NK-92 treated with Interleukin-12 subunit alpha and Interleukin-12 subunit beta, amount 100 ng/mL, for 24 hours (cell line): Measurements from ENCODE around the gene FRK.
"Not testable (repeated sequence)": the region's sequence is repeated elsewhere in the genome, so short reads cannot be mapped to it uniquely, and the experiment has no call there.

Experiments used
- DNase-seq: peaks from one replicate; lab custom pipeline; 2025; lab: John Stamatoyannopoulos, UW

FRK gene

GRCh38 chr6:116073765-116074440 is 13.2 kb upstream of the FRK start:
- DNase-seq = no peak

- DNase-seq = no peak
Measured at GRCh38 chr6:116072368-116072767, 11.7 kb upstream of the FRK start.

- DNase-seq = no peak
Measured at GRCh38 chr6:116070616-116071389, 10.1 kb upstream of the FRK start.

DNA sequence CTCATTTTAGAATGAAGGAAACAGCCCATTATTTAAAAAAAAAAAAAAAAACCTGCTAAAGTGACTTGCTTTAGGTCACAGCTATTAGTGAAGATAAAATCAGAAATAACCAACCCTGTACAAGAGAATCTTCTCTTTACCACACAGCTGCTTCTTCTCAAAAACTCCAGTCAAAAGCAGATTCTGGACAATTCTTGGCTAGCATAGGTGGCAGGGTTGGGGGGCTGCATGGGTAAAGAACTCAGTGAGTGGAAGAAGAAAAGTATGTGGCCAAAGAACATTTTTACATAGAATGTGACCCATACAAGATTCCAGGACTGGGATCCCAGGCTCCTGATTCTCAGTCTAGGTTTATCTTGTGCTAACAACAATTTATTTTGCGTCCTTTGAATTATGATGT is 9.4 kb upstream of the FRK start:
- DNase-seq = no peak

DNA sequence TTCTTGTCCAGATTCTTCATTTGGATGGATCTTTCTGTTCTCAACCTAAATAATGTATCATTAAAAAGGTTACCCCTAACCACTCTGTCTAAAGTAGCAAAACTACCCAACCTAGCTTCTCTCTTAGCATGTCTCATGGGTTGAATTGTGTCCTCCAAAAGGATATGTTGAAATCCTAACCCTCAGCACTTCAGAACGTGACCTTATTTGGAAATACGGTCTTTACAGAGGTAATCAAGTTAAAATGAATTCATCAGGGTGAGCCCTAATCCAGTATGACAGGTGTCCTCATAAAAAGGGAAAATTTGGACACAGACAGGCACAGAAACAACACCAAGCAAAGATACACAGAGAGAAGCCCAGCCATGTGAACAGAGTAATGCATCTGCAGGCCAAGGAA is 6.1 kb upstream of the FRK start:
- DNase-seq = no peak

DNA sequence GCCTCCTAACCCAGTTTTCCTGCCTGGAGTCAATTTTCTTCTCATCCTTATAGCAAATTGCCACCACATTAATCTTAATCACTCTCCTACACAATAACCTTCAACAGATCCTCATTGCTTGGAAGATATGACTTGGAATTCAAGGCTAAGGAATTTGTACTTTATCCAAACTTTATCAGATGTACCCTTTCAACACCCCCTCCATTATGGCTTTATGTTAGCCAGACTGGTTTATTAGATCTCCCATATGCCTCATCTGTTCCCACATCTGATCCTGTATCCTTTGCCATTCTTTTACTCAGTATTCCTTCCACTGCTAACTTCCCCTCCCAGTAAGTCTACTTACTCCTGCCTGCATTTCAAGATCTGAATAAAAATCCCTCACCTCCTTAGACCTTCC is 4.0 kb upstream of the FRK start:
- no peak for DNase-seq

DNA sequence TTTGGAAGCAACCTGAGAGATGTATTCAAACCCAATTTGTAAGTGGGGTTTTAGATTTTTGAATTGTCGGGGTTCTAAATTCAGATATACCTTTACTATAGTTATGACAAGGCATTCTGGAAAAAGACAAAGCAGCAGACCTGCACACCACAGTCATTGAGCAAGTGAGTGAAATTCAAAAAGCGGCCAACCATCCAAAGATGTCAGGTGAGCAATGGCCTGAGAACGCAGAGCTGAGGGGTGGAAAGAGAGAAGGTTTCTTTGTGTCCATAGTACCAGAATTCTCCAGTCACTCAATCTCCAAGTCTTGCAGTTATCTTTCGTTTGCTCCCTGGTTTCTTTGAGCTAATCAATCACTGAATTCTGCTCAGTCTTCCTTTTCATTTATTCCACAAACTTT is 1.8 kb upstream of the FRK start:
- DNase-seq = no peak

DNA sequence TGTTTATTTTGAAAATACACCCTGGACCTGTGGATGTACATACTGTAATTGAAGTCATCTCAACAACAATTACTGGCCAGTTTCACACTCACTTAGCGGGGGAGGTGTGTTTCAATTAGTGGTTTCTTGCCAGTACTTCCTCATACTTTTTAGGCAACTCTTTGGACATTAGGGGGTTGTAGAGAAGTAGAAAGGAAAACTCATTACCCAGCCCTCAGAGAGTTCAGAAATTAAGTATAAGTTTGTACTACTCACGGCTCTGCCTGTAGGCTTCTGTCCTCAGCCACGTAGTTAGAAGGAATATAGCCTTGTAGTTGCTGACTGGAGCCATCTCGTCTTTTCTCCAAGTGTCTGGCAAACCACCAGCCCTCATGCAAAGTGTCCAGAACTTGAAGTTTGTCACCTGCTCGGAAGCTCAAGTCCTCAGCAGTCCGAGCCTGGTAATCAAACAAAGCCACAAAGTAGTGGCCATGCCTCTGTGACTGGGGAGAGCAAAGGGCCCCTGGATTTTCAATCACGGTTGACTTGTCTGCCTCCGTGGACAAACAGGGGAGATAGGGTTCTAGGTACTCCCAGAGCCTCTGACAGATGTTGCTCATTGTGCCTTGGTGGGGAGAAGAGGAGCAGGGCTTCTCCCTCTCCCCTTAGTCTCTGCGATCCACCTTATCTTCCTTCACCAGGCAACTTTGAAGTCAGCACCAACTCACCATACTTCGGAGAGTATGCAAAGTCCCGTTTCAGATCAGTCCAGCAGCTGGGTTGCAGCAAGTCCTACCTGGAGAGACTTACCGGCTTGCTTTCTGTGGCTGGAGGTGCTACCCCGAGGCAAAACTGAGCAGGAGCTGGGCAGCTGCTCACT is 749 bp downstream of the FRK start:
- no peak for DNase-seq

GRCh38 chr6:116057766-116058165 is 2.9 kb downstream of the FRK start:
- no peak for DNase-seq

GRCh38 chr6:116055513-116055912 is 5.2 kb downstream of the FRK start:
- no peak for DNase-seq

GRCh38 chr6:116051244-116051643 is 9.4 kb downstream of the FRK start:
- DNase-seq = no peak

- DNase-seq = no peak
Measured at GRCh38 chr6:116050737-116051136, 10.0 kb downstream of the FRK start.

GRCh38 chr6:116049321-116049720 is 11.4 kb downstream of the FRK start:
- no peak for DNase-seq

GRCh38 chr6:116047173-116047933 is 13.3 kb downstream of the FRK start:
- DNase-seq = no peak

- no peak for DNase-seq
Measured at GRCh38 chr6:116046737-116047136, 14.0 kb downstream of the FRK start.

DNA sequence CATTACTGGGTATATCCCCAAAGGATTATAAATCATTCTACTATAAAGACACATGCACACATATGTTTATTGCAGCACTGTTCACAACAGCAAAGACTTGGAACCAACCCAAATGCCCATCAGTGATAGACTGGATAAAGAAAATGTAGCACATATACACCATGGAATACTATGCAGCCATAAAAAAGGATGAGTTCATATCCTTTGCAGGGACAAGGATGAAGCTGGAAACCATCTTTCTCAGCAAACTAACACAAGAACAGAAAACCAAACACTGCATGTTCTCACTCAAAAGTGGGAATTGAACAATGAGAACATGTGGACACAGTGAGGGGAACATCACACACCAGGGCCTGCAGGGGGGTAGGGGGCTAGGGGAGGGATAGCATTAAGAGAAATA is 14.4 kb downstream of the FRK start:
- DNase-seq = not testable (repeated sequence)

DNA sequence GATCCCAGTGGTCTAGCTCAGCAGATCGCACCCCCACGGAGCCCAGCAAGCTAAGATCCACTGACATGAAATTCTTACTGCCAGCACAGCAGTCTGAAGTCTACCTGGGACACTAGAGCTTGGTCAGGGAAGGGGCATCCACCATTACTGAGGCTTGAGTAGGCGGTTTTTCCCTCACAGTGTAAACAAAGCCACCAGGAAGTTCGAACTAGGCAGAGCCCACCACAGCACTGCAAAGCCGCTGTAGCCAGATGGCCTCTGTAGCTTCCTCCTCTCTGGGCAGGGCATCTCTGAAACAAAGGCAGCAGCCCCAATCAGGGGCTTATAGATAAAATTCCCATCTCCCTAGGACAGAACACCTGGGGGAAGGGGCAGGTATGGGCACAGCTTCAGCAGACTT is 18.8 kb downstream of the FRK start:
- no peak for DNase-seq

GRCh38 chr6:116040993-116041392 is 19.7 kb downstream of the FRK start:
- DNase-seq = no peak

DNA sequence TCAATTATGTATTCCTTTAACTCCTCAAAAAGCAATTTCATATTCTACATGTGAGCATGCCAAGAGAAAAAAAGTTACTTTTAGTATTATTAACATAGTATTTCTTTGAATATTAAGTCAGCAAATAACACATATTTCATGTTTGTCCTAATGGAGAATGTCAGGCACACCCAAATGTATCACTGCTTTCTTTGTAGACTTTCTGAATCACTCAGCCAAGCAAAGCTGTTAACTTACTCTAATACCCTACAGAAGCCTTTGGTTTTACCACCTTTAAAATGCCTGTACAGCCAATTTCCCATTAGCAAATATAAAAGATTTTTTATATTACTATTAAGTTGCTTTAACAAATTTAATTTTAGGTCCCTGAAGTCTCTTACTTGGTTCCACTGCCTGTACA is 23.8 kb downstream of the FRK start:
- no peak for DNase-seq

DNA sequence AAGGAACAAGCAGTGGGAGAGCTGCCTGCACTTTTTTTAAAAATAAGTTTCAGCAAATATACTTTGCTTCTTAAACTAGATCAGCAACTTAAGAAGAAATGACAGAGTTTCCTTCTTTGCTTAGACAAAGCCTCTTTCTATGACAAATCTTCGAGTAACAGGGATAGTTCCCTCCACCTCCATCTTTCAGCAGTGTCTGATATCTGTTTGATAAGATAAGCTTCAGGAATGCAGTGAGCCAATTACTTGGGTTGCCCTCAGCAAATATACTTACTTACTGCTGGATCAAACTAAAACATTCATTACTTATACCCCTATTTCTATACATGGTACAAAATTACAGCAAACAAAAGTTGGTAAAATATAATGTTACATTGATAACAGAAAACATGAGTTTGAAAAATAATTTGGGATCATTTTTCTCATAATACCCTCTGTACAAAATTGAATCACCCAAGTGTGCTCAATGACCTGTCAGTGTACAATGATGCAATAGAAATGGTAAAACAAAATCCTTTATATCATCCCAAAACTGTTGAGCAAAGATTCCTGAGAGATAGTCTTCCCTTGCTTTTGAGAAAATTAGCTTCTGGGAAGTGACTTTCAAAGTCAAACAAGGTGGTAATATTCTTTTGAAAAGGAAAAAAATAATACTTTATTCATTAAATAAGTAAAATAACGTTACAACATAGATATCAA is 24.5 kb downstream of the FRK start:
- DNase-seq = no peak

GRCh38 chr6:116035616-116036015 is 25.1 kb downstream of the FRK start:
- no peak for DNase-seq
